Upper lobe of left lung (tissue), 4 donors: Measurements from ENCODE around the gene TAF1L.

Source experiments
- EP300 ChIP-seq, 4 donors: sonication (generic); formaldehyde crosslinking; IDR thresholded peaks; one replicate each; pipeline ENCODE4 v1.5.1; 2017; ENCODE audit warnings: antibody characterized with exemption in 4 of 4, control low read depth in 2 of 4
- POLR2A ChIP-seq, 4 donors: fragments of 450-650 bp; IDR thresholded peaks; one replicate each; pipeline ENCODE4 v1.5.1; 2016 to 2017; ENCODE audit warnings: antibody characterized with exemption in 4 of 4, mild to moderate bottlenecking in 2 of 4
- POLR2AphosphoS5 ChIP-seq, 2 donors: sonication (generic); formaldehyde crosslinking; IDR thresholded peaks; one replicate each; pipeline ENCODE4 v1.5.1; 2017; ENCODE audit warnings: antibody characterized with exemption in 2 of 2
- TF ChIP-seq, protein P1 (sequence below), 6 experiments: fragments of 450-650 bp in 4 of 6; fragments of 200-600 bp in 2 of 6; sonication (generic) in 2 of 6; IDR thresholded peaks; one replicate each; pipeline ENCODE4 v1.5.1; 2016 to 2019; ENCODE audit warnings: antibody characterized with exemption in 6 of 6

DNA sequence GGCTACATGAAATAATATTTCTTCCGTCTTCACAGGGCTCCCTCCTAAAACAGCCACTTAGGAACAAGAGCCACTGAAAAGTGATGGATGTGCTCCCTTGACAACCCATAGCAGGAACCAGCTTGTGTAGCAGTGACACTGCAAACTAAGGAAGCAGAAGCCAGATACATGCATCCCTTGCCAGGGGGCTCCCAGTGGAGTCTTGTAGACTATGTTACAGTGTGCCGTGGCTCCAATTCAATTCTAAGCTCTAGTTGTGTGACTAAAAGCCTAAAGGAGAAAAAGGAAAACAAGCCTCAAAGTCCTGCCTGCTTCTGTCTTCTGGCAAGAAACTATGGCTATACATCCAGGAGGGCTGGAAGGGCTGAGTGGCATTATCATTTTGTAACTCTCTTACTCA, 12.2 kb upstream of the TAF1L start:
- TF ChIP-seq, protein P1, sequence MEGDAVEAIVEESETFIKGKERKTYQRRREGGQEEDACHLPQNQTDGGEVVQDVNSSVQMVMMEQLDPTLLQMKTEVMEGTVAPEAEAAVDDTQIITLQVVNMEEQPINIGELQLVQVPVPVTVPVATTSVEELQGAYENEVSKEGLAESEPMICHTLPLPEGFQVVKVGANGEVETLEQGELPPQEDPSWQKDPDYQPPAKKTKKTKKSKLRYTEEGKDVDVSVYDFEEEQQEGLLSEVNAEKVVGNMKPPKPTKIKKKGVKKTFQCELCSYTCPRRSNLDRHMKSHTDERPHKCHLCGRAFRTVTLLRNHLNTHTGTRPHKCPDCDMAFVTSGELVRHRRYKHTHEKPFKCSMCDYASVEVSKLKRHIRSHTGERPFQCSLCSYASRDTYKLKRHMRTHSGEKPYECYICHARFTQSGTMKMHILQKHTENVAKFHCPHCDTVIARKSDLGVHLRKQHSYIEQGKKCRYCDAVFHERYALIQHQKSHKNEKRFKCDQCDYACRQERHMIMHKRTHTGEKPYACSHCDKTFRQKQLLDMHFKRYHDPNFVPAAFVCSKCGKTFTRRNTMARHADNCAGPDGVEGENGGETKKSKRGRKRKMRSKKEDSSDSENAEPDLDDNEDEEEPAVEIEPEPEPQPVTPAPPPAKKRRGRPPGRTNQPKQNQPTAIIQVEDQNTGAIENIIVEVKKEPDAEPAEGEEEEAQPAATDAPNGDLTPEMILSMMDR (IDR thresholded peaks at IDR 0.05): no peak
- no peak for TF ChIP-seq POLR2AphosphoS5 (IDR thresholded peaks at IDR 0.05)
- no peak for TF ChIP-seq POLR2A (IDR thresholded peaks at IDR 0.05)
- TF ChIP-seq EP300 (IDR thresholded peaks at IDR 0.05): no peak
